Measurements from ENCODE around the gene RABGAP1L.

GRCh38 chr1:174239541-174239940 lies 80.2 kb downstream of the RABGAP1L start:
- TF ChIP-seq RXRA (IDR thresholded peaks at IDR 0.05) (no peak), FOXA1 (IDR thresholded peaks at IDR 0.05) (no peak), RAD21 (IDR thresholded peaks at IDR 0.05) (no peak), ZBTB33 (IDR thresholded peaks at IDR 0.05) (no peak), JUND (IDR thresholded peaks at IDR 0.05) (no peak), SP1 (IDR thresholded peaks at IDR 0.05) (no peak), EGR1 (IDR thresholded peaks at IDR 0.05; ENCODE audit: low read depth in 2 of 2) (no peak), YY1 (IDR thresholded peaks at IDR 0.05) (no peak), TAF1 (conservative IDR thresholded peaks at IDR 0.05) (no peak), HNF4A (conservative IDR thresholded peaks at IDR 0.05) (no peak), REST (IDR thresholded peaks at IDR 0.05) (no peak)
- TF ChIP-seq, protein P1, sequence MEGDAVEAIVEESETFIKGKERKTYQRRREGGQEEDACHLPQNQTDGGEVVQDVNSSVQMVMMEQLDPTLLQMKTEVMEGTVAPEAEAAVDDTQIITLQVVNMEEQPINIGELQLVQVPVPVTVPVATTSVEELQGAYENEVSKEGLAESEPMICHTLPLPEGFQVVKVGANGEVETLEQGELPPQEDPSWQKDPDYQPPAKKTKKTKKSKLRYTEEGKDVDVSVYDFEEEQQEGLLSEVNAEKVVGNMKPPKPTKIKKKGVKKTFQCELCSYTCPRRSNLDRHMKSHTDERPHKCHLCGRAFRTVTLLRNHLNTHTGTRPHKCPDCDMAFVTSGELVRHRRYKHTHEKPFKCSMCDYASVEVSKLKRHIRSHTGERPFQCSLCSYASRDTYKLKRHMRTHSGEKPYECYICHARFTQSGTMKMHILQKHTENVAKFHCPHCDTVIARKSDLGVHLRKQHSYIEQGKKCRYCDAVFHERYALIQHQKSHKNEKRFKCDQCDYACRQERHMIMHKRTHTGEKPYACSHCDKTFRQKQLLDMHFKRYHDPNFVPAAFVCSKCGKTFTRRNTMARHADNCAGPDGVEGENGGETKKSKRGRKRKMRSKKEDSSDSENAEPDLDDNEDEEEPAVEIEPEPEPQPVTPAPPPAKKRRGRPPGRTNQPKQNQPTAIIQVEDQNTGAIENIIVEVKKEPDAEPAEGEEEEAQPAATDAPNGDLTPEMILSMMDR (IDR thresholded peaks at IDR 0.05; ENCODE audit: low read depth, low read length, missing input control): no peak

Data from liver (tissue), 3 donors.